ENCODE results near the gene FGF2. TPM values are rescaled to one million over a fixed set of nuclear protein-coding genes. Genes with fewer than 3 reads are reported as not detected.

The FGF2 gene
- total RNA-seq, 1 experiment from 2014 or later = 115 TPM

DNA sequence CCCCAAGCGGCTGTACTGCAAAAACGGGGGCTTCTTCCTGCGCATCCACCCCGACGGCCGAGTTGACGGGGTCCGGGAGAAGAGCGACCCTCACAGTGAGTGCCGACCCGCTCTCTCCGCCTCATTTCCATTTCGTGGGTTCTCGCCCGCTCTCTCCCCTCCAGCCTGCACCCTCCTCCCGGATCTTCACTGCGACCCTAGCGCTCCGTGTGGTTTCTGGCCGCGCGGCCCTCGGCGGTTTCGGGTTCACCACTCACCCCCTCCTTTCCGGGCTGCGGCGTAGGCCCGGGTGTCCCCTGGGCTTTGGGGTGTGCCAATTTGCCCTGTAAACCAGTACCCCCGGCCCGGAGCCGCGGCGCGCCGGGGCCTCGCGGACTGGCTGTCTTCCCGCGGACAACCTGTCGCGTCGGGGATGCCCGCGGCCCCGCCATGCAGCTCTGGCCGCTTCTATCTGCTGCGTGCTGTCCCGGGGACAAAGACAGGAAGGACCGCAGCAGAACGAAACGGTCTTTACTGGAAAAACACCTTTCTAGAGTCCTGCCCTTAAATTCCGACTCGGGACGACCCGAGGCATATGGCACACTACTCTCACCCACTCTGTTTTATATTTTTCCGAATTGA is 737 bp downstream of the FGF2 start (continued):
- TF ChIP-seq, protein P1, sequence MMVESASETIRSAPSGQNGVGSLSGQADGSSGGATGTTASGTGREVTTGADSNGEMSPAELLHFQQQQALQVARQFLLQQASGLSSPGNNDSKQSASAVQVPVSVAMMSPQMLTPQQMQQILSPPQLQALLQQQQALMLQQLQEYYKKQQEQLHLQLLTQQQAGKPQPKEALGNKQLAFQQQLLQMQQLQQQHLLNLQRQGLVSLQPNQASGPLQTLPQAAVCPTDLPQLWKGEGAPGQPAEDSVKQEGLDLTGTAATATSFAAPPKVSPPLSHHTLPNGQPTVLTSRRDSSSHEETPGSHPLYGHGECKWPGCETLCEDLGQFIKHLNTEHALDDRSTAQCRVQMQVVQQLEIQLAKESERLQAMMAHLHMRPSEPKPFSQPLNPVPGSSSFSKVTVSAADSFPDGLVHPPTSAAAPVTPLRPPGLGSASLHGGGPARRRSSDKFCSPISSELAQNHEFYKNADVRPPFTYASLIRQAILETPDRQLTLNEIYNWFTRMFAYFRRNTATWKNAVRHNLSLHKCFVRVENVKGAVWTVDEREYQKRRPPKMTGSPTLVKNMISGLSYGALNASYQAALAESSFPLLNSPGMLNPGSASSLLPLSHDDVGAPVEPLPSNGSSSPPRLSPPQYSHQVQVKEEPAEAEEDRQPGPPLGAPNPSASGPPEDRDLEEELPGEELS (CRISPR knock-in tag; IDR thresholded peaks at IDR 0.05) = no peak
- TF ChIP-seq RELA (CRISPR knock-in tag; IDR thresholded peaks at IDR 0.05; ENCODE audit: borderline replicate concordance) (no peak), ZBTB21 (CRISPR knock-in tag; IDR thresholded peaks at IDR 0.05; ENCODE audit: borderline replicate concordance) (no peak), NR1H2 (CRISPR knock-in tag; IDR thresholded peaks at IDR 0.05) (no peak), MXD4 (CRISPR knock-in tag; IDR thresholded peaks at IDR 0.05; ENCODE audit: borderline replicate concordance) (no peak), TEAD1 (CRISPR knock-in tag; IDR thresholded peaks at IDR 0.05) (no peak), JUN (CRISPR knock-in tag; IDR thresholded peaks at IDR 0.05) (peak; percentile 82; the same call in 1 of the 2 replicates), FOXK1 (CRISPR knock-in tag; IDR thresholded peaks at IDR 0.05) (no peak), ZNF425 (CRISPR knock-in tag; conservative IDR thresholded peaks at IDR 0.05) (no peak), E2F5 (CRISPR knock-in tag; IDR thresholded peaks at IDR 0.05) (no peak), ZNF396 (CRISPR knock-in tag; IDR thresholded peaks at IDR 0.05; ENCODE audit: borderline replicate concordance) (no peak), ZMAT4 (CRISPR knock-in tag; IDR thresholded peaks at IDR 0.05) (no peak), ZNF423 (CRISPR knock-in tag; IDR thresholded peaks at IDR 0.05) (no peak), MAX (CRISPR knock-in tag; IDR thresholded peaks at IDR 0.05) (no peak), ERG (CRISPR knock-in tag; IDR thresholded peaks at IDR 0.05) (no peak), FOXJ3 (CRISPR knock-in tag; IDR thresholded peaks at IDR 0.05; ENCODE audit: borderline replicate concordance) (no peak), OVOL2 (CRISPR knock-in tag; IDR thresholded peaks at IDR 0.05; ENCODE audit: borderline replicate concordance) (no peak), AR (CRISPR knock-in tag; IDR thresholded peaks at IDR 0.05) (no peak), ZNF671 (CRISPR knock-in tag; IDR thresholded peaks at IDR 0.05) (0 out of 2 replicates have a peak, but pooled peaks have one; percentile 26), CBFB (CRISPR knock-in tag; IDR thresholded peaks at IDR 0.05; ENCODE audit: low read depth) (no peak), SMAD3 (CRISPR knock-in tag; IDR thresholded peaks at IDR 0.05; ENCODE audit: borderline replicate concordance) (no peak)
- TF ChIP-seq, protein P2, sequence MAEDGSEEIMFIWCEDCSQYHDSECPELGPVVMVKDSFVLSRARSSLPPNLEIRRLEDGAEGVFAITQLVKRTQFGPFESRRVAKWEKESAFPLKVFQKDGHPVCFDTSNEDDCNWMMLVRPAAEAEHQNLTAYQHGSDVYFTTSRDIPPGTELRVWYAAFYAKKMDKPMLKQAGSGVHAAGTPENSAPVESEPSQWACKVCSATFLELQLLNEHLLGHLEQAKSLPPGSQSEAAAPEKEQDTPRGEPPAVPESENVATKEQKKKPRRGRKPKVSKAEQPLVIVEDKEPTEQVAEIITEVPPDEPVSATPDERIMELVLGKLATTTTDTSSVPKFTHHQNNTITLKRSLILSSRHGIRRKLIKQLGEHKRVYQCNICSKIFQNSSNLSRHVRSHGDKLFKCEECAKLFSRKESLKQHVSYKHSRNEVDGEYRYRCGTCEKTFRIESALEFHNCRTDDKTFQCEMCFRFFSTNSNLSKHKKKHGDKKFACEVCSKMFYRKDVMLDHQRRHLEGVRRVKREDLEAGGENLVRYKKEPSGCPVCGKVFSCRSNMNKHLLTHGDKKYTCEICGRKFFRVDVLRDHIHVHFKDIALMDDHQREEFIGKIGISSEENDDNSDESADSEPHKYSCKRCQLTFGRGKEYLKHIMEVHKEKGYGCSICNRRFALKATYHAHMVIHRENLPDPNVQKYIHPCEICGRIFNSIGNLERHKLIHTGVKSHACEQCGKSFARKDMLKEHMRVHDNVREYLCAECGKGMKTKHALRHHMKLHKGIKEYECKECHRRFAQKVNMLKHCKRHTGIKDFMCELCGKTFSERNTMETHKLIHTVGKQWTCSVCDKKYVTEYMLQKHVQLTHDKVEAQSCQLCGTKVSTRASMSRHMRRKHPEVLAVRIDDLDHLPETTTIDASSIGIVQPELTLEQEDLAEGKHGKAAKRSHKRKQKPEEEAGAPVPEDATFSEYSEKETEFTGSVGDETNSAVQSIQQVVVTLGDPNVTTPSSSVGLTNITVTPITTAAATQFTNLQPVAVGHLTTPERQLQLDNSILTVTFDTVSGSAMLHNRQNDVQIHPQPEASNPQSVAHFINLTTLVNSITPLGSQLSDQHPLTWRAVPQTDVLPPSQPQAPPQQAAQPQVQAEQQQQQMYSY (CRISPR knock-in tag; IDR thresholded peaks at IDR 0.05) = peak; percentile 50
- TF ChIP-seq, protein P3, sequence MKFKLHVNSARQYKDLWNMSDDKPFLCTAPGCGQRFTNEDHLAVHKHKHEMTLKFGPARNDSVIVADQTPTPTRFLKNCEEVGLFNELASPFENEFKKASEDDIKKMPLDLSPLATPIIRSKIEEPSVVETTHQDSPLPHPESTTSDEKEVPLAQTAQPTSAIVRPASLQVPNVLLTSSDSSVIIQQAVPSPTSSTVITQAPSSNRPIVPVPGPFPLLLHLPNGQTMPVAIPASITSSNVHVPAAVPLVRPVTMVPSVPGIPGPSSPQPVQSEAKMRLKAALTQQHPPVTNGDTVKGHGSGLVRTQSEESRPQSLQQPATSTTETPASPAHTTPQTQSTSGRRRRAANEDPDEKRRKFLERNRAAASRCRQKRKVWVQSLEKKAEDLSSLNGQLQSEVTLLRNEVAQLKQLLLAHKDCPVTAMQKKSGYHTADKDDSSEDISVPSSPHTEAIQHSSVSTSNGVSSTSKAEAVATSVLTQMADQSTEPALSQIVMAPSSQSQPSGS (CRISPR knock-in tag; IDR thresholded peaks at IDR 0.05; ENCODE audit: borderline replicate concordance, low read depth) = no peak
